Stimulated activated CD4-positive, alpha-beta T cell treated with anti-CD3 and anti-CD28 coated beads, TNF-alpha, amount 100 ng/mL, for 48 hours (primary cell): ENCODE results near the gene TTC28.
A peak's percentile ranks its signal among the peaks of the same experiment; 100 is the strongest.
"Not testable (repeated sequence)": the region's sequence is repeated elsewhere in the genome, so short reads cannot be mapped to it uniquely, and the experiment has no call there.

Experiments
- DNase-seq, 3 donors: peaks; one replicate each; pipeline ENCODE4 v3.0.0-alpha.2; 2020; ENCODE audit warnings: low read depth in 3 of 3

TTC28 gene

GRCh38 chr22:28491289-28491688 lies 188.4 kb downstream of the TTC28 start:
- not testable (repeated sequence) for DNase-seq

- DNase-seq, result no peak
These were observed 190.8 kb downstream of the TTC28 start for GRCh38 chr22:28488825-28489224.

- DNase-seq, result no peak
These were observed 195.0 kb downstream of the TTC28 start for GRCh38 chr22:28484662-28485061.

GRCh38 chr22:28481725-28482124 lies 197.9 kb downstream of the TTC28 start:
- no peak for DNase-seq

- no peak for DNase-seq
These were observed 199.5 kb downstream of the TTC28 start for GRCh38 chr22:28480000-28480715.

GRCh38 chr22:28478564-28478963 lies 201.1 kb downstream of the TTC28 start:
- DNase-seq, result no peak

GRCh38 chr22:28477556-28477955 lies 202.1 kb downstream of the TTC28 start:
- no peak for DNase-seq

GRCh38 chr22:28474330-28474729 lies 205.3 kb downstream of the TTC28 start:
- DNase-seq, result no peak

- DNase-seq, result no peak
These were observed 206.4 kb downstream of the TTC28 start for GRCh38 chr22:28473258-28473657.

GRCh38 chr22:28467055-28467454 lies 212.6 kb downstream of the TTC28 start:
- not testable (repeated sequence) for DNase-seq

- no peak for DNase-seq
These were observed 213.2 kb downstream of the TTC28 start for GRCh38 chr22:28466399-28466798.

- DNase-seq, result no peak
These were observed 213.8 kb downstream of the TTC28 start for GRCh38 chr22:28465841-28466240.

GRCh38 chr22:28464127-28464526 lies 215.5 kb downstream of the TTC28 start:
- no peak for DNase-seq

- not testable (repeated sequence) for DNase-seq
These were observed 216.2 kb downstream of the TTC28 start for GRCh38 chr22:28463408-28463807.

GRCh38 chr22:28462901-28463300 lies 216.7 kb downstream of the TTC28 start:
- DNase-seq, result no peak

- DNase-seq, result no peak
These were observed 217.6 kb downstream of the TTC28 start for GRCh38 chr22:28462041-28462440.

GRCh38 chr22:28454431-28455064 lies 225.1 kb downstream of the TTC28 start:
- DNase-seq, result no peak

GRCh38 chr22:28450109-28450508 lies 229.5 kb downstream of the TTC28 start:
- no peak for DNase-seq

GRCh38 chr22:28449041-28449440 lies 230.6 kb downstream of the TTC28 start:
- no peak for DNase-seq

GRCh38 chr22:28448625-28449024 lies 231.0 kb downstream of the TTC28 start:
- DNase-seq, result no peak

GRCh38 chr22:28444659-28445058 lies 235.0 kb downstream of the TTC28 start:
- DNase-seq, result no peak

- DNase-seq, result no peak
These were observed 236.1 kb downstream of the TTC28 start for GRCh38 chr22:28443526-28443876.

GRCh38 chr22:28442711-28443525 lies 236.7 kb downstream of the TTC28 start:
- DNase-seq, result peak in 1 of 3 donors; percentile 13
